ENCODE results near the gene CNTF.

Gene CNTF

GRCh38 chr11:58576887-58577471 lies 45.5 kb upstream of the CNTF start:
- peak; percentile 24 for TF ChIP-seq ZNF654 (tag by site-specific recombination; IDR thresholded peaks at IDR 0.05; ENCODE audit: low read depth)
- no peak for TF ChIP-seq ZNF2 (tag by site-specific recombination; IDR thresholded peaks at IDR 0.05)
- peak overlapping the region; percentile 99 for H3K4me3 ChIP-seq (ENCODE audit: low read depth, low read length)
- peak overlapping the region; percentile 93 for H3K27ac ChIP-seq (ENCODE audit: extremely low read depth, low read depth, low read length)
- no peaks in the 10 kb centered on the region for H3K9me3 ChIP-seq (ENCODE audit: control insufficient read depth, insufficient read depth, low read depth, low read length)
- no peaks in the 10 kb centered on the region for H3K4me1 ChIP-seq (ENCODE audit: control insufficient read depth, insufficient read depth, low read length)
- ChIA-PET CTCF (interaction anchor here (0.6 to 3.5 kb wide), 20 partner anchors 9 to 770 kb away, joined by 3 to 34 read pairs (median 3); no protein-coding TSS in a partner anchor), POLR2A (interaction anchor here (1.4 kb wide), 1 partner anchor 529 kb away, joined by 4 read pairs; no protein-coding TSS in a partner anchor)
- H3K36me3 ChIP-seq (ENCODE audit: control insufficient read depth in 2 of 2, insufficient read depth in 1 of 2, low read length in 2 of 2): peaks cover 0 to 10% of the 10 kb centered on the region in 2 experiments; a peak in 1 of 3 replicates

- Histone ChIP-seq H3K4me3 (ENCODE audit: low read depth, low read length) (peak overlapping the region; percentile 99), H3K9me3 (ENCODE audit: control insufficient read depth, insufficient read depth, low read depth, low read length) (no peaks in the 10 kb centered on the region), H3K27ac (ENCODE audit: extremely low read depth, low read depth, low read length) (peak overlapping the region; percentile 93), H3K36me3 (ENCODE audit: control insufficient read depth in 2 of 2, insufficient read depth in 1 of 2, low read length in 2 of 2) (peaks cover 0 to 11% of the 10 kb centered on the region in 2 experiments; a peak in 1 of 3 replicates), H3K4me1 (ENCODE audit: control insufficient read depth, insufficient read depth, low read length) (no peaks in the 10 kb centered on the region)
- peak; percentile 83 for TF ChIP-seq SCRT2 (tag by site-specific recombination; IDR thresholded peaks at IDR 0.05)
- TF ChIP-seq ZNF335 (tag by site-specific recombination; conservative IDR thresholded peaks at IDR 0.05): peak; percentile 95
- TF ChIP-seq PRDM1 (tag by site-specific recombination; IDR thresholded peaks at IDR 0.05): no peak
- 0 out of 2 replicates have a peak, but pooled peaks have one; percentile 14 for TF ChIP-seq KLF9 (tag by site-specific recombination; IDR thresholded peaks at IDR 0.05; ENCODE audit: low read depth)
- TF ChIP-seq ZNF639 (tag by site-specific recombination; IDR thresholded peaks at IDR 0.05): 0 out of 2 replicates have a peak, but pooled peaks have one; percentile 18
- TF ChIP-seq KLF10 (tag by site-specific recombination; IDR thresholded peaks at IDR 0.05): peak; percentile 15; the same call in 1 of the 2 replicates
- peak; percentile 42; the same call in 1 of the 2 replicates for TF ChIP-seq ZNF501 (tag by site-specific recombination; IDR thresholded peaks at IDR 0.05)
- TF ChIP-seq ZNF600 (tag by site-specific recombination; IDR thresholded peaks at IDR 0.05): no peak
- no peak for TF ChIP-seq ZNF280D (tag by site-specific recombination; IDR thresholded peaks at IDR 0.05)
- 0 out of 2 replicates have a peak, but pooled peaks have one; percentile 46 for TF ChIP-seq ZBTB21 (tag by site-specific recombination; IDR thresholded peaks at IDR 0.05)
- TF ChIP-seq KLF7 (tag by site-specific recombination; IDR thresholded peaks at IDR 0.05; ENCODE audit: borderline replicate concordance): no peak
- peak; percentile 92; the same call in 1 of the 2 replicates for TF ChIP-seq PRDM10 (tag by site-specific recombination; IDR thresholded peaks at IDR 0.05)
- TF ChIP-seq SP7 (tag by site-specific recombination; IDR thresholded peaks at IDR 0.05): 0 out of 2 replicates have a peak, but pooled peaks have one; percentile 22
- TF ChIP-seq ZEB2 (tag by site-specific recombination; IDR thresholded peaks at IDR 0.05): peak; percentile 59; the same call in 1 of the 2 replicates
- TF ChIP-seq ZNF391 (tag by site-specific recombination; IDR thresholded peaks at IDR 0.05; ENCODE audit: borderline replicate concordance, low read depth): 0 out of 2 replicates have a peak, but pooled peaks have one; percentile 26
- 0 out of 2 replicates have a peak, but pooled peaks have one; percentile 9 for TF ChIP-seq ZNF660 (tag by site-specific recombination; IDR thresholded peaks at IDR 0.05)
- CTCF ChIA-PET: interaction anchor here (0.5 to 3.5 kb wide), 10 partner anchors 10 to 1083 kb away, joined by 3 to 34 read pairs (median 4); no protein-coding TSS in a partner anchor
- POLR2A ChIA-PET: interaction anchor here (0.6 to 1.5 kb wide), 4 partner anchors 20 to 1266 kb away, joined by 3 to 5 read pairs (median 4); partner anchors contain the start of gene FAM111B
Observed at GRCh38 chr11:58577555-58578135, 44.8 kb upstream of the CNTF start.
